ENCODE data around the gene PALM.
"Not testable (repeated sequence)": the region's sequence is repeated elsewhere in the genome, so short reads cannot be mapped to it uniquely, and the experiment has no call there.

Gene PALM

GRCh38 chr19:732148-733069, 23.7 kb downstream of the PALM start:
- no peak for DNase-seq (ENCODE audit: low spot score)

DNA sequence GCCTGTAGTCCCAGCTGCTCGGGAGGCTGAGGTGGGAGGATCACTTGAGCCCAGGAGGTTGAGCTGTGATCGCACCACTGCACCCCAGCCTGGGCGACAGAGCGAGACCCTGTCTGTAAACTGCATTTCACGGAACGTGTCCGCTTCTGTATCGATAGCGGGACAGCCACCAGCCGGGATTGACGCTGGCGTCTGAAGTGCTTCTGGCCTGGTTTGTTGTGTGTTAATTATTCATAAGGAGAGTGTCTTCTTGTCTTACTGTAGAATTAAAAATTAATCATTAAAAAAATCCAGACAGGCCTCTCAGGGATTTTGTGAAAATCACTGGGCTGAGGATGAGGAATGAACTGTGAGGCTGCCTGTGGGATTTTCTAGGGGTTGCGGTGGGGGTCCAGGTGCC, 26.0 kb downstream of the PALM start:
- no peak for DNase-seq (ENCODE audit: low spot score)

GRCh38 chr19:736125-736524, 27.4 kb downstream of the PALM start:
- DNase-seq (ENCODE audit: low spot score), result no peak

DNA sequence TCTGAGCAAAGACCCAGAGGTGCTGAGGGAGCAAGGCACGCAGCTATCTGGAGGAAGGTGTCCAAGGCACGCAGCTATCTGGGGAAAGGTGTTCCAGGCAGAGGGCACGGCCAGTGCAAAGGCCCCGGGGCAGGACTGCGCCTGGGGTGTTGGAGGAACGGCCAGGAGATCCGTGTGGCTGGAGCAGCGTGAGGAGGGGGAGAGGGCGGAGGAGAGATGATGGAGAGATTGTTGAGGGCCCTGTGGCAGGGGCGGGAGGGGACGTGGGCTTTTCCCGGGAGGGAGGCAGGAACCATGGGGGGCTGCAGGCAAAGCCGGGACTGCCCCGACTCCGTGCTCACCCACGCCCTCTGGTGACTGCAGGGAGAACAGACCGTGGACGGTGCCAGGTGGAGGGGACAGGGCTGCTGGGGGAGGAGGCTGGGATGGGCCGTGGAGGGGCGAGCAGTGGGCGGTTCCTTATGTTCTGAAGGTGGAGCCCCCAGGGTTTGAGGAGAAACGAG, 28.9 kb downstream of the PALM start:
- DNase-seq (ENCODE audit: low spot score), result peak; percentile 54

DNA sequence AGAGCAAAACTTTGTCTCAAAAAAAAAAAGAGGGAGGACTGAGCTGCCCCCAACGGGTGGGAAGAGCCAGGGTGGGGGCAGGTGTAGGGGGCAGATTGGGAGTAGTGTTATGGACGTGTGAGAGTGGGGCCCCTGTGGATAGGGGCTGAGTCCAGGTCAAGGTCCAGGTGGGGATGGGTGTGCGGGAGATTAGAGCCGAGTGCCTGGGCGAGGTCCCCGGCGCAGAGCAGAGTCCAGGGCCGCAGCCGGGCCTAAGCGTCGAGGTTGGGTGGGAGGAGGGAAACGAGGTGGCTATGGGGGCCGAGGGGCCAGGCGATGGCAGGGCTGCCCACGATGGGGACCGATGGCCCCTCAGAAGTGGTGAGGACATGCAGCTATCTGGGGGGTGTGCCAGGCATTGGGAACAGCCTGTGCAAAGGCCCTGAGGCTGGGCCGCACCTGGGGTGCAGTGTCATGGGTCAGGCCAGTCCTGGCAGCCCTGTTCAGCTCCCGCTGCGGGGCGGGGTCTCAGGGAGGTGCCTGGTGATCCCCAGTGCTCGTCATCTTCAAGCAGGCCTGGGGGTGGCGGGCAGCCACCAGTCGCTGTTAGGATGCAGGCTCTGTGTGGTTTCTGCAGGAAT, 29.9 kb downstream of the PALM start:
- no peak for DNase-seq (ENCODE audit: low spot score)

DNA sequence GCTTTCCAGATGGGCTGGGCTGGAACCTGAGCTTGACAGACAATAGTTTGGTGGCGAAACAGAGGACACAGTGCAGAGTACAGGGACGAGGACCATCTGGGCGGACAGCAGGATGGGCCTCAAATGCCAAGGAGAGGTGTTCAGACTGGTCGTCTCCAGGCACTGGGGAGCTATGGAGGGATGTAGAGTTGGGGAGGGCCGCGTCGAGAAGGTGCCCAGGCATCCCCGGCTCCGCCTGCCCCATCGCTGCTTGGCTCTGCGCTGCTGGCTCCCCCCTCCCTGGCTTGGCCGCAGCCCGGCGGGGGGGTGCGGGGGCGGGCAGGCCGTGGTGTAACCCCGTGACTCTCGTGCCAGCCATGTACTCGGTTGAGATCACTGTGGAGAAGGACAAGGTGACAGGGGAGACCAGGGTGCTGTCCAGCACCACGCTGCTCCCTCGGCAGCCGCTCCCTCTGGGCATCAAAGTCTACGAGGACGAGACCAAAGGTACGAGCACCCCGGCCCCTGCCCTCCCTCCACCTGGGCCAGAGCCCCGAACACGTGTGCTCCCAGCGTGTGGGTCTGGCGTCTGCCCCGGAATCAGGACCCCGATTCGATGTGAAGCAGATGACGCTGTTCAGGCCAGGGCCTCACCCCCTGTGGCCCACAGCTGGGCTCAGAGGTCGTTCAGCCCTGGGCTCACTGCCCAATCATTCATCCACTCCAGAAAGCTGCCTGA, 31.4 kb downstream of the PALM start:
- DNase-seq (ENCODE audit: low spot score), result no peak

- not testable (repeated sequence) for DNase-seq (ENCODE audit: low spot score)
Measured at GRCh38 chr19:740816-741505, 32.2 kb downstream of the PALM start.

DNA sequence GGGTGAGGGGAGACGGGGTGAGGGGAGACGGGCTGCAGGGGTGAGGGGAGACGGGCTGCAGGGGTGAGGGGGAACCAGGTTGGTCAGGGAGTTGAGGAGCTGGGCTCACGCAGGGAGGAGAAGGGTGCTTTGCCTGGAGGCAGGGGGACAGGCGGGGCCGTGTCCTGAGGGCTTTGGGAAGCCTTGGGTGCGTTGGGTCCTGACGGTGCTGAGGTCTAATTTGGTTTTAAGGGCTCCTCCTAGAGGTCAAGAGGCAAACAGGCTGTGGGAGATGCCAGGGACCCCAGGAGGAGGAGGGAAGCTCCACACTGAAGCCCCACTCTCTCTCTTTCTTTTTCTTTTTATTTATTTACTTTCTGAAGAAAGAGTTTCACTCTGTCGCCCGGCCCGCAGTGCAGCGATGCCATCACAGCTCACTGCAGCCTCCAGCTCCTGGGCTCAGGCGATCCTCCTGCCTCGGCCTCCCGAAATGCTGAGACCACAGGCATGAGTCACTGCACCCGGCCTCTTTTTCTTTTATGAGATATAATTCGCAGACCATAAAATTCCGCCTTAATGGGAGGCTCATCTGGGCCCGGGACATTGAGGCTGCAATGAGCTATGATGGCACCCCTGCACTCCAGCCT, 32.9 kb downstream of the PALM start:
- DNase-seq (ENCODE audit: low spot score), result no peak

DNA sequence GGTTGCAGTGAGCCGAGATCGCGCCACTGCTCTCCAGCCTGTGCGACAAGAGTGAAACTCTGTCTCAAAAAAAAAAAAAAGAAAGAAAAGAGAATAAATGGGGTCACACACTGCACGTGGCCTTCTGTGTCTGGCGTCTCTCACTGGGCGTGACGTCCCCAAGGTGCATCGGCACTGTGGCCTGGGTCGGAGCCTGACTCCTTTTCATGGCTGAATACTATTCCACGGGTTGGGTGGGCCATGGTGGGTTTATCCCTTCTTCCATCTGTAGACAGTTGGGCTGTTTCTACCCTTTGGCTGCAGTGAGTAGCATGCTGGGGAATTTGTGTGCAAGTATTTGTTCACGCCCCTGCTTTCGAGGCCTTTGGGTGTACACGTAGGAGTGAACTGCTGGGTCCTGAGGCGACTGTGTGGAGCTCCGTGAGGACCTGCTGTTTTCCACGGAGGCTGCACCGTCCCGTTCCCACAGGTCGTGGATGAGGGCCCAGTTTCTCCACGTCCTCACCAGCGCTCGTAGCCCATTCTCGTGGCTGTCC, 33.9 kb downstream of the PALM start:
- DNase-seq (ENCODE audit: low spot score), result no peak

DNA sequence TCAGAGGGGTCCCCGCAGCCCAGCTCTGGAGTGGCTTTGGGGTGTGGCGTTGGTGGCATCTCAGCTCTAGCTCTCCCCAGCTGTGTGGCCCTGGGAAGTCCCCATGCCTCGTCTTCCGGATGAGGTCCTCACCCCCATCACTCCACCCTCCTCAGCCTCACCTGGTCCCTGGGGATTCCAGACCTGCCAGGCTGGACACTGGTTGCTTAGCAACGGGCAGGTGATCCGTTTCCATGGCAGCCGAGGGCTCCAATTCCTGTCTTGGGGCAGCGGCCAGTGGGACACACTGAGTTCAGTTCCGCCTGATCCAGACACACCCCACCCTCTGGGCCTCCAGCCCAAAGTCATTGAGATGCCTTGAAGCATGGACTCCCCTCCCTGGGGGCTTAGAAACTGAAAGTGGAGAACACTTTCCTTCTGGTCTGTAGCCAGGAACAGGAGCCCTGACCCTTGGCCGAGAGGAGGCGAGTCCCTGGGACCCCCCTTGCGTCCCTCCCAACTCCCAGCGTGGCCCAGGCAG, 34.5 kb downstream of the PALM start:
- DNase-seq (ENCODE audit: low spot score), result no peak

DNA sequence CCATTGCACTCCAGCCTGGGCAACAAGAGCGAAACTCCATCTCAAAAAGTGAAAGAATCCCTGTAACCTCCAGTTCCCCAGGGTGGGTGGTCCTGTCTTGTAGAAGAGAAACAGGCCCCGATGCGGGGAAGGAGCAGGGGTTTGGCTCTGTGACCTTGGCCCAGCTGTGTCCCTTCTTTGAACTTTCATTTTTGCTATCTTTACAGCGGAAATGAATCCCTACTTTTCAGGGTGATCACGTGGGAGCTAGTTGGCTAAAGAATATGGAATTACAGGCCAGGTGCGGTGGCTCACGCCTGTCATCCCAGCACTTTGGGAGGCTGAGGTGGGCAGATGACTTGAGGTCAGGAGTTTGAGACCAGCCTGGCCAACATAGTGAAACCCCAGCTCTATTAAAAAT, 36.4 kb downstream of the PALM start:
- not testable (repeated sequence) for DNase-seq (ENCODE audit: low spot score)

DNA sequence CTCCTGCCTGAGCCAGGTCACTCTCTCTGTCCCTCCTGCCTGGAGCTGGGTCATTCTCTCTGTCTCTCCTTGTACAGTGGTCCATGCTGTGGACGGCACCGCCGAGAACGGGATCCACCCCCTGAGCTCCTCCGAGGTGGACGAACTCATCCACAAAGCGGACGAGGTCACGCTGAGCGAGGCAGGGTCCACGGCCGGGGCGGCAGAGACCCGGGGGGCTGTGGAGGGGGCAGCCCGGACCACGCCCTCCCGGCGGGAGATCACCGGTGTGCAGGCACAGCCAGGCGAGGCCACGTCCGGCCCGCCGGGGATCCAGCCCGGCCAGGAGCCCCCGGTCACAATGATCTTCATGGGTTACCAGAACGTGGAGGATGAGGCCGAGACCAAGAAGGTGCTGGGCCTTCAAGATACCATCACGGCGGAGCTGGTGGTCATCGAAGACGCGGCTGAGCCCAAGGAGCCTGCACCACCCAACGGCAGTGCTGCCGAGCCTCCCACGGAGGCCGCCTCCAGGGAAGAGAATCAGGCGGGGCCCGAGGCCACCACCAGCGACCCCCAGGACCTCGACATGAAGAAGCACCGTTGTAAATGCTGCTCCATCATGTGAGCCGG, 37.6 kb downstream of the PALM start:
- DNase-seq (ENCODE audit: low spot score), result no peak

DNA sequence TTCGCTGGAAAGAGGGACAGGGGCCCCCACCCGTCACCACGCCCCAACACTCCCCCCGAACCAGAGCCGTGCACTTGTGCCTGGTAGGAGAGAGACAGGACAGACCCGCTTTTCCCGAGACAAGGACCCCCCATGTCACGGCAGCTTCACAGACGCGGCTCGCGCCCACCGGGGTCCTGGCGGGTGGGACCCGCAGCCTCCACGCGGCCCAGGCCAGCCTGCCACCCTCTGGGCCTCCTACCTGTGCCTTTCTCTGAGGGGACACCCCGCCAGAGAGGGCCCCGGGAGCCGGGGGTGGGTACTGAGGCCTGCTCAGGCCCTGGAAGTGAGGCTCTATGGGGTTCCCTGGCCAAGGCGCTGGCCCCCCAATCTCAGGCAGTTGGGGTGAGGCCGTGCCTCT, 38.2 kb downstream of the PALM start:
- no peak for DNase-seq (ENCODE audit: low spot score)

DNA sequence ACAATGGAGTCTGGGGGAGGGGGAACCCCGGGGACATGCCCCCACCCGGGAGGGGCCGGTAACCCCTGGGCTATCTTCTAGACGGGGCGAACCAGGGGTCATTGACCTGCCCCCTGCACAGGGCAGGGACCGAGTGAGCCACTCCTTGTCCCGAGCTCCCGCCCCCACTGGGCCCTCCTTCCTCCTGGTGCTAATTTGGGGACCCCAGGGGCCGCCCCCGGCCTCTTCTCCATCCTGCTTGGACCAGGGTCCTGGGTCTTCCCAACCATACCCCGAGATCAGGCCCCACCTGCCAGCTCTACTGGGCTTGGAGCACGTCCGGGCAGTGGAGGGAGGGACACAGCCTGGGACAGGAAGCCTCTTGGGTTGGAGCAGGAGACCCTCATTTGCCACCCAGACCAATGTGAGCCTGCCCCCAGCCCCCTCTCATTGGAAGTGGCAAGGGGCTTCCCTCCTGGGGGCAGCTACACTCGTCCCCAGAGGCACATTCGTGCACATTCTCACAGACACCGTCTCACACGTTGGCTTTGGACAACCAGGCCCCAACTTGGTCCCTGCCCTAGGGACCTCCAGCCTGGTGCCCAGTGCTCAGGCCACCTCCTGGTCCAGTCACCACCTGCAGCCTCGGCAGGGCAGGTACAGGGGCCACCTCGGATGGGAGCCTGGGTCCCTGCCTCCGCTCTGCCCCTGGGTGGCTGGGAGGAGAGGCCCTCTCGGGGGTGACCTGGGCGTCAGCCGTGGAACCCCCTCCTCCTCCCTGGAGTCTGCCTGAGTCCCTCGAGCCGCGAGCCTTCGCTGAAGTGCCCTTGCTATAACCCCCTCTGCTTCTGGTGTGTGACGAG, 38.9 kb downstream of the PALM start:
- DNase-seq (ENCODE audit: low spot score), result no peak

DNA sequence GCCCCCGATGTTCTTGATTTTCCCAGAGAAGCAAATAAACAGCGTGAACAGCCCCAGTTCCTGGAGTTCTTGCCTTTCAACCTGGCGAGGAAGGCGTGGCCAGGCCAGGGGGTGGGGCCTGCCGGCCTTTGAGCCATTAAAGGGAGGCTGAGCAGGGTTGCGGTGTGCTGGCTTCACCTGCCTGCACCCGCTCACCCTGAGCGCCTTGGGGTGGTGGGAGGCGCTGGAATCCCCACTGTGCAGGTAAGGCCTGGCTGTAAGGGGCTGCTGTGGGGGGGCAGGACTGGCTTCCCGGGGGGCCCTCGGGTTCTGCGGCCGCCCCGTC, 39.5 kb downstream of the PALM start:
- no peak for DNase-seq (ENCODE audit: low spot score)

- no peak for DNase-seq (ENCODE audit: low spot score)
Measured at GRCh38 chr19:749811-750210, 41.1 kb downstream of the PALM start.

DNA sequence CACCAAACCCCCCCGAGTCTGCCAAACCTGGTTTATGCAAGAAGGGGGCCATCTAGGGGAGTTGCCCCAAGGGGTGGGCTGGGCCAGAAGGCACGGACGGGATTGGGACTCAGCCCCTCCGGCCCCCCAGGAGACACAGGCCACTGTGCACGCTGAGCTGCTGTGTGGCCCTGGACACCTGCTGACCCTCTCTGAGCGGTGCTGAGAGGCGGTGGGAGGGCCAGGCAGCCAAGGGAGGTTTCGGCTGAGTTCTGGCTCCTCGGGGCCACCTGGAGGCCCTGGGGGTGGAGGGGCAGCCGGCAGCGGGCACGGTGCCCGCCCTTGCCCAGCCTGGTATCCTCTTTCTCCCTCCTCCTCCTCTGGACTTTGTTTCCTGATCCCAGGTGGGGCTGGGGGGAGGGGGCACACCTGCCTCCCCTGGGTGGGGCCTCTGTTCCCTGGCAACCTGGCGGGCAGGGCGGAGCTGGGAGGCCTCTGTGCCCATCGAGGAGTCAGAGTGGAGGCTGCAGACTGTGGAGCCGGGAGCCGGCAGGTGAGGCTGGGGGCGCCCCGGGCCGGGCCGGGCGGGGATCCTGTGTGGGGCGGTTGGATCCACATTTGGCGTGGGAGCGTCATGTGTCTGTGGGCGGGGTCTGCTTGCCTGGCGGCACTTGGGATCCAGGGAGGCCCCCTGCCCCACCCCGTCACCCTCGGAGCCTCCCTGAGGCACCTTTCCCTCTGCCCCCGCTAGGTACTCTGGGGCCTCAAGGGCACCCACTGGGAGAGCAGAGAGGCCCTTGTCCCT, 42.1 kb downstream of the PALM start, which contains the start of gene MISP:
TSS of gene MISP (plus strand) at position 473 of the 784 bp plus-strand sequence. CDS start 5,835 bp downstream, outside the sequence.
- DNase-seq (ENCODE audit: low spot score), result no peak

DNA sequence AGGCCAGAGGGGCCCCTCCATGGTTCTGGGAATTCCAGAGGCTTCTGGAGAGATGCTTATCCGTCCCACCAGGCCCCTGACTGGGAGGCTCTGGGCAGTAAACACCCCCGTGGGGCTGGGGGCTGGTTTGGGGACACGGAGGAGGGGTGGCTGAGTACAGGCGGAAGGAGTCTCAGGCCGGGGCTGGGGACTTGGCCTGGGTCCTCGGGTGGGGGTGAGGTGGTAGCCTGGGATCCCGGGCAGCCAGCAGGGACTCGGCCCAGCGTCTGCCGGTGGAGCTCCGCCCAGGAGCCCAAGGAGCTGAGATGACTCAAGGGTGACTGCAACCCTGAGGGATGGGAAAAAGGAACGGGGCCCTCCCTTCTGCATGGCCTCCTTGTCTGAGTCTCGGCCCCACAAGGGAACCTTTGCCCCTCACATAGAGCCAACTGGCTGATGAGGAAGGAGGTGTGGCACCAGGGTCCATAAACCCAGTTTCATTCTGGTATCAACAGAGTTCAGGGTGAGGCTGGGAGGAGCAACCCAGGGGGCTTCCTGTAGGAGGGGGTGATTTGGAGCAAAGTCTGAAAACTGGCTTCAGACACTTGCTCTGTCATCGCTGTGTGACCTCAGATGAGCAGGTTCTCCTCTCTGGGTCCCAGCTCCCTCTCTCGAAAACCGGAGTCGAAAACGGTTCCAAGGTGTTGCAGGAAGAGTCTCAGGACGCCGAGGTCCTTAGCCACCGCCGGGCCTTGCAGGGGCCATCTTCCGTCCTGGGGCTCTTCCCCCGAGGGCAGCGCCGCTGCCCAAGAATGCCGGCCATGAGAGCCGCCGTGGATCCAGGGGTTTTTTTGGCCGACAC, 43.0 kb downstream of the PALM start:
- DNase-seq (ENCODE audit: low spot score), result no peak
